Measurements from ENCODE around the gene AQP3.
"Not testable (repeated sequence)": the region's sequence is repeated elsewhere in the genome, so short reads cannot be mapped to it uniquely, and the experiment has no call there.

Gene AQP3

DNA sequence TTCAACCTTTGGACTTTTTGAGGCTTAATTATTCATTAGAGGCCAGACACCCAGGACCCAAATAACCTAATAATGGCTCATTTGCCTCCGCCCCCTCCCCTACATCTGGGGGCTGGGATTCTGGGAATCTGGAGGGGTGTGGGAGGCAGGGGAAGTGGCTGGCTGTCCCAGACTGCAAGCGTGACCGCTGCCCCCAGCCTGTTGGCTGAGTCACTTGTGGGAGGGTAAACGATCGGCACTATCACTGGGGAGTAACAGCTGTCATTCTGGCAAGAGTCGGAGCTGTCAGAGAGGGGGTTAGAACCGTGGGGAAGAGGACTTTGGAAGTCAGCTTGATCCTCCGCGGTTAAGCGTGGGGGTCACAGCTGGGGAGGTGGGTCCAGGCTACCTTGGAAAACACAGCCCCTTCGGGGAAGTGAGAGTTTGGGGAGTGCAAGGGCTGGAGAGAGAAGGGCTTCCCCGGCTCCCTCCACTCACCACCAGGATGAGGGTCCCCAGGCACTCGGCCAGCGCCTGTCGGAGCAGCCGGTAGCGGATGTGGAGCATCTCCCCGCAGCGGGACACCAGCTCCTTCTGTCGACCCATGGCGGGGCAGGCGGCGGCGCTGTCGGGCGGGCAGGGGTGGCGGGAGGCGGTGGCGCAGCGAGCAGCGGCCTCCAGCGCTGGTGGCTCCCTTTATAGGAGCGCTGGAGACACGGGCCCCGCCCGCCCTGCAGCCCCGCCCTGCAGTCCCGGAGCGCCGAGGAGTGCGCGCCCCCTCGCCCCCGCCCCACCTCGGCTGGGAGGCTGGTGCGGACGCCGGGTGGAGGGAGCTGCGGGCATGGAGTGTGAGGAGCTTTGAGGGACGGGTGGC, at the start of gene AQP3:
TSS of gene AQP3 (minus strand) at position 648 of the 853 bp plus-strand sequence. CDS start at position 585, 63 bp downstream.
- DNase-seq (ENCODE audit: low read depth), result no peak

DNA sequence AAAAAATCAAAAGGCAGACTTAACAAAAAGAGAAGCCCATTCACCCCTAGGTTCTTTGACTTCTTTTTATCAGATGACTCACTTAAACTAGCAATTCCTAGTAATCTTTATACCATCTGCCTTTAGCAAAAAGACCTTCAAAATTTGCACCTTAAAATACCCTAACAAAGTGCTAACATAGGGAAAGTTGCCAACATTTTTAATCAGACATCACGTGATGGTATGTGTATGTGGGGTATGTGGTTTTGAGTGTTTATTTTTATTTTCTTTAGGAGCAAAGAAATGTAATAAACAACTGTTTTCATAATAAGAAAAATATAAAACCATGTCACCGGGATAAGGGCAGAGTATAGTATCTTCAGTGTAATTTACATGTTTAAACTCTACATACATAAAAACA, 46.4 kb upstream of the AQP3 start:
- not testable (repeated sequence) for DNase-seq (ENCODE audit: low read depth)

DNA sequence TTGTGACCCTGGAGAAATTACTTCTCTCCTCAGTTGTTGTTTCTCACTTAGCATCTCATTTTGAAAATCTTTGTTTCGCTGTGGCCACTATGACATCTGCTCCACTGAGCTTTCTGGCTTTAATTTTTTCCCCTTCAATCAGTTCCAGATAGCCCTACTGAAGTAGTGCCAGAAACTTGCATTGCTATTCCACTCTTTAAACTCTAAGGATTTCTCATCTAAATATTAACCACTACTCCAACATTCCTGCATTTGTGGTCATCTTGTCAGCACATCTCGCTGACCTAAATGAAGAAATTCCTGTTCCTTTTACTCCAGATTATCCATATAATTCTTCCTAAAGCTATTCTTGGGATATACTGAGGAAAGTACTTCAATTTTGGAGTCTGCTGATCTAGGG, 41.7 kb upstream of the AQP3 start:
- no peak for DNase-seq (ENCODE audit: low read depth)

DNA sequence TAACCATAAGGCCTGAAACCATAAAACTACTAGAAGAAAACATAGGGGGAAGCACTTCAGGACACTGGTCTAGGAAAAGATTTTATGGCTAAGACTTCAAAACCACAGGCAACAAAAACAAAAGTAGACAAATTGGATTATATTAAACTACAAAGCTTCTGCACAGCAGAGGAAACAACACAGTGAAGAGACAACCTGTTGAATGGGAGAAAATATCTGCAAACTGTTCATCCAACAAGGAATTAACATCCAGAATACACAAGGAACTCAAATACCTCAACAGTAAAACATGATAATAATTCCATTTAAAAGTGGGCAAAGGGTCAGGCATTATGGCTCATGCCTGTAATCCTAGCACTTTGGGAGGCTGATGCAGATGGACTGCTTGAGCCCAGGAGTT, 37.9 kb upstream of the AQP3 start:
- not testable (repeated sequence) for DNase-seq (ENCODE audit: low read depth)

DNA sequence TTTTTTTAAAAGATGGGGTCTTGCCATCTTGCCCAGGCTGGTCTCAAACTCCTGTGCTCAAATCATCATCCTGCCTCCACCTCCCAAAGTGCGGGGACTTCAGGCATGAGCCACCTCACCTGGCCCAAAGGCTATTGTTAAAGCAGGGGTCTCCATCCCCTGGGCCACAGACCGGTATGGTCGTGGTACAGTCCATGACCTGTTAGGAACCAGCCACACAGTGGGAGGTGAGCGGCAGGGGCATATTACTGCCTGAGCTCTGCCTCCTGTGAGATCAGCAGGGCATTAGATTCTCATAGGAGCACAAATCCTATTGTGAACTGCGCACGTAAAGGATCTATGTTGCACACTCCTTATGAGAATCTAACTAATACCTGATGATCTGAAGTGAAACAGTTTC, 33.6 kb upstream of the AQP3 start:
- DNase-seq (ENCODE audit: low read depth), result no peak

DNA sequence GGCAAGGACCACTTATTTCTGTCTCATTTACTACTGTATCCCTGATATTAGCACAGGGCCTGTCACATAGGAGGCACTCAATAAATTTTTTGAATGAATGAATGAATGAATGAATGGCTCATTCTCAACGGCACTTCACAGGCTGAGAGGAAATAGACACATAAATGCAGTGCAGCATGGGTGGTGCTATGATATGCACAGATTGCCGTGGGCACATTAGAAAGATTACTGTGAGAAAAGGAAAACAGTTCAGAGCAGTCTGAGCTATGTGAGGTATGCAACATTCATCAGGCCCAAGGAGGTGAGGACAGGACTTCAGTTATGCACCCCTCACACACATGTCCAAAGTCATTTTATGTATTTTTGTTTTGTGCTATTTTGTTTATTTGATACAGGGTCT, 32.7 kb upstream of the AQP3 start:
- DNase-seq (ENCODE audit: low read depth), result no peak

DNA sequence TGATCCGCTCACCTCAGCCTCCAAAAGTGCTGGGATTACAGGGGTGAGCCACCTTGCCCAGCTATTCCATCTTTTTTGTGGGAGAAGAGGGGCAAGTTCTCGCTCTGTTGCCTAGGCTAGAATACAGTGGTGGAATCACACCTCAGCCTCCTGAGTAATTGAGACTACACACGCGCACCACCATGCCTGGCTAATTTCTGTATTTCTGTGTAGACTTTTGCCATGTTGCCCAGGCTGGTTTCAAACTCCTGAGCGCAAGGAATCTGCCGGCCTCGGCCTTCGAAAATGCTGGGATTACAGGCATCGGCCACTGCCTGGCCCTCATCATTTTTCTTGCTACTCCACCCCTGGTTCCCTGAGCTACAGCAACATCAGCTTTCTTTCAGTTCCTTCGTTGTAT, 29.1 kb upstream of the AQP3 start:
- DNase-seq (ENCODE audit: low read depth), result no peak

DNA sequence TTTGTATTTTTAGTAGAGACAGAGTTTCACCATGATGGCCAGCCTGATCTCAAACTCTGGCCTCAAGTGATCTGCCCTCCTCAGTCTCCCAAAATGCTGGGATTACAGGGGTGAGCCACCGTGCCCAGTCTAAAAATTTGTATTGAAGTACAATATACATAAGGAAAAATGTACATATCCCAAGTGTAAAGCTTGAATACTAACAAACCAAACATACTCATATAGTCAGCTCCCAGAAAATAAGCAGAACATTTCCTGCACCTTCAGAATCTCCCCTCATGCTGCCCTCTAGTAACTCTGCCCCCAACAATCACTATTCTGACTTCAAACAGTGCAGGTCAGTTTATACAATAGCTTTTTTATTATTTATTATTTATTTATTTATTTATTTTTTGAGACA, 28.0 kb upstream of the AQP3 start:
- DNase-seq (ENCODE audit: low read depth), result no peak

DNA sequence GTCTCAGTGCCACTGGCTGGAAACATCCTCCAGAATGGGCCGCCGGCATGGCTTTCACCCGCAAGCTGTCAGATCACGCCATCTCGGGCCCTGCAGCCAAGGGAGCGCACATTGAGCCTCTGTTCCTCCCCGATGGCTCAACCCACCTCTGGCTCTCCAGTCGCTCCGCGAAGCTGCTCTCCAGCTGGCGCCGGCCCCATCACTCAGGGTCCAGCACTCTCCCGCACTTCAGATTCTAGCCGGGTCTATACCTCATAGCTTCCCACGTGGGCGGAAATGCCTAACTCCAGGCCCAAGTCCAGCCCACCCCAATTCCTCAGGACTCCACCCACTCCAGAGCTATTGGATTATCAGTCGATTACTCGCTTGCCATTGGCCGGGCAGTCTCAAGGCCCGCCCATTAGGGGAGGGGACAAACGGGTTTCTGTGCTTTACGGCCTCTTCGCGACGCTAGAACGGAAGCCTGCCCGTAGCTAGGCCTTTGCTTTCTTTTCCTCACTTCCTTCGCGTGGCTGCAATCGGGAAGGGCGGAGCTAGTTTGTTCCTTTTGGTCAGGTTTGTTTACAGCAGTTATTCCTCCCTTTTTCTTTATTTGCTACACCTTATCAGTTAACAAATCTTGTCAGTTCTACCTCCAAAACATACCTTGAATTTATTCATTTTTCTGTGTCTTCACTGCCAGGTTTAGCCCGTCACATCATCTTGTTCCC, 26.4 kb upstream of the AQP3 start, which contains the start of gene NOL6:
TSS of gene NOL6 (minus strand) at position 282 of the 710 bp plus-strand sequence. CDS start at position 200, 82 bp downstream.
- peak; percentile 97 for DNase-seq (ENCODE audit: low read depth)

DNA sequence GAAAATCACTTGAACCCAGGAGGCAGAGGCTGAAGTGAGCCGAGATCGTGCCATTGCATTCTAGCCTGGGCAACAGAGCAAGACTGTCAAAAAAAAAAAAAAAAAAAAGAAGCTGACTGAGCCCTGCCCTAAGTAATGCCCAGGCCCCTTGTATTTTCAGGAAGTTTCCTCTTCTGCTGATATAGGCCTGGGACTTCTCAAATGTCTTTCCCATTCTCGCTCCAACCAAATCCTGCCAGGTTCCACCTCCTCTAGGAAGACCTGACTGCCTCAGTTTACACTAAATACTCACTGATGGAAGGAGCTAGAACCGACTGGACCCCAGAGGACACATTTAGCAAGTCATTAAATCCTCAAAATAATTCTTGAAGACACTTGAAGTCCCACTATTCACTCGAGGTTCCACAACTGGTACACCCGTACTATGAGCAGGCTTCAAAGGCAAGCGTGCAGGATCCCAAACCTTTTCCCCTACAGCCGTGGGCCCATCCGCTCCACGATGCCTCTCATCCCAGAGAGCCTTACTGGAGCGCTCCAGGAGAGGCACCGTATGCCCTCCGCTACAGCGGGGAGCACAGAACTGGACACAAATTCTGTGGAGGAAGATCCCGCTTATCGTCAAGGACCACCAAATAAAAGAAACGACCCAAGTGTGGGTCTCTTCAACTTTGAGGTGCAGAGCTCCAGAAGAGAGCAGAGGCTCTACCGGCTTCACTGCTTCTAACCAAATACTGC, 25.7 kb upstream of the AQP3 start:
- no peak for DNase-seq (ENCODE audit: low read depth)

DNA sequence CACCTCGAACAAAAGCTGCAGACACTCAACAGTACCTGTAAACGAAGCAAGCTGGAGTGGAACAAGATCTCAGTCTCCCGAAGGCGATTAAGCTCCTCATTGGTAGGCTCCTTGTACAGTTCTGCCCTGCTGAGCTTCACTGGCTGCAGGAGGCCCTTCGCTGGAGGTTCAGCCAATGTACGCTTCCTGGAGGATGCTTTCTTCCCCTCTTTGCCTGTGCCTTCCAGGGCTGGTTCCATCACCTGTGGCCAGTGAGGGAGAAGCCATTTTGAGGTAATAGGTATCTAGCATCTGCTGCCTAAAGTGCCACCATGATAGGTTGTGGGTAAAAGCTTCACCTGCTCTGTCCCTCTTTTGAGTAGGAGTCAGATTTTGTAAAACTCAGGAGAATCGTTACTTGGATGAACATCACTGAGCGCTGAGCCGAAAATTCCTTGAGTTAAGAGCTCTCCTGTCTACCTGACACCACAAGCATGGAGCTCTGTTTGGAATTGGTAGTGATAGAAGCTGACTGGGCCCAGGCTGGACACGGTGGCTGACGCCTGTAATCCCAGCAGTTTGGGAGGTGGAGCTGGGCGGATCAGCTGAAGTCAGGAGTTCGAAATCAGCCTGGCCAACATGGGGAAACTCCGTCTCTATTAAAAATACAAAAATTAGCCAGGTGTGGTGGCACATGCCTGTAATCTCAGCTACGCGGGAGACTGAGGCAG, 24.9 kb upstream of the AQP3 start:
- DNase-seq (ENCODE audit: low read depth), result no peak

DNA sequence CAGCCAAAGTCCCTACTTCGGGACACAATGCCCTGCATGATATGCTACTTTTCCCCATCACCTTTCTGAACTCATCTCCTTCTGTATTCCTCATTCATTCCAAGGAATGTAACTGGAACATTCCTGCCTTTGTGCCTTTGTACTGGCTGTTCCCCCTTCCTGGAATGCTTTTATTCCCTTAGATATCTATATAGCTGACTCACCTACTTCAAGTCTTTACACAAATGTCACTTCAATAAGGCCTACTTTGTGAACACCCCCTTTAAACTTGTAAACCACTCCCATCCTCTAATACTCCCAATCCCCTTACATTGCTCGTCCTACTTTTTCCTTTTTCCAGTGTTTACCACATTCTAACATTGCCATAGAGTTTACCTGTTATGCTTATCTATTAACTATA, 24.0 kb upstream of the AQP3 start:
- DNase-seq (ENCODE audit: low read depth), result no peak

DNA sequence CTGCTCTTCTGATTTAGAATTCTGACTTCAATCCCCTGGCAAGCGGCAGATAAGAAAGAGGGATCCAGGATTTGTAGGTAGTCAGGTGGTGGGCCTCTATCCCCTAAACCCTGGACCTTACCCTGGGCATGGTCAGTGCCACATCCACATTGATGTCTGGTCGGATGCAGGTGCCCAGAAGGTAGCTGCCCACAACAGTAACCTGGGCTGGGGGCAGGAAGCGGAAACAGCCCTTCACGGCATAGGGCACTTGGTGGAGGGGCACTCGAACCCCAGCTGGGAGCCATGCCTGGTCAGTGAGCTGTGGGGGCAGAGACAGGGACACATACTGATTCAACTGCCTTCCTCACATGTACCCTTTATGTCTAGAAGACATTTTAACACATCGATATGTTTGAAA, 22.5 kb upstream of the AQP3 start:
- no peak for DNase-seq (ENCODE audit: low read depth)

DNA sequence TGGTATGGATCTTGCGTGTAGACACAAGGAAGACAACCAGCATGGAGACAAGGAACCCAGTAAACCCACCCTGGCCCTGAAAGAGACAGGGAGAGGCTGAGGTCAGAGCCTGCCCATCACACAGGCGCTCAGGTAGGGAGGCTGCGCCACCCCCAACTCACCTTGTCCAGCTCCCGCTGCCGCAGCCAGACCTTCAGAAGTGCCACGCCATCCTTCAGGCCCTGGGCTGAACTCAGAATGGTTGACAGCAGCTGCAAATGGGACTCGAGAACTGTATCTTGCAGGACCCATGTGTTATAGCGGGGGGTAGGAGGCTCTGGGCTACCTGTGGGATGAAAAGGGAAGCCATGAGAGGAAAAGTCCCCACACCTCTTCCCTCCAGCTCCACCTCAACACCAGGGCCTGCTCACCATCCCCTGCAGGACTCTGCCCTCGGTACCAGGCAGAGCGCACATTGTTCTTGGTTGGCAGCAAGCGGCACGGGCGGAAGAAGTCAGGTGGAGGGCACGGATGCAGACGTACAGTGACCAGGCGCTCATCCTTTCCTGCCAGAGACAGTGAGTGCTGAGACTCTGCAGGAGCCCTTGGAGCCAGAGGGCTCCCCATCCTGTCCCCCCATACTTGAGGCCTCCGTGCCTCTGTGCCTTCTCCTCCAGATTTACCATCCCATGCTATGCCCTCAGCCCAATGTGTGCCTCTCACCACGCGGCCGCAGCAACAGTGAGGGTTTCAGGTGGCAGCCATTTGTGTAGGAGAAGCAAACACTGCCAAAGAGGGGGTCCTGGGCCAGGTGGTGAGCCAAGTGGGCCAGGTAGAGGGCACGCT, 21.6 kb upstream of the AQP3 start:
- no peak for DNase-seq (ENCODE audit: low read depth)

DNA sequence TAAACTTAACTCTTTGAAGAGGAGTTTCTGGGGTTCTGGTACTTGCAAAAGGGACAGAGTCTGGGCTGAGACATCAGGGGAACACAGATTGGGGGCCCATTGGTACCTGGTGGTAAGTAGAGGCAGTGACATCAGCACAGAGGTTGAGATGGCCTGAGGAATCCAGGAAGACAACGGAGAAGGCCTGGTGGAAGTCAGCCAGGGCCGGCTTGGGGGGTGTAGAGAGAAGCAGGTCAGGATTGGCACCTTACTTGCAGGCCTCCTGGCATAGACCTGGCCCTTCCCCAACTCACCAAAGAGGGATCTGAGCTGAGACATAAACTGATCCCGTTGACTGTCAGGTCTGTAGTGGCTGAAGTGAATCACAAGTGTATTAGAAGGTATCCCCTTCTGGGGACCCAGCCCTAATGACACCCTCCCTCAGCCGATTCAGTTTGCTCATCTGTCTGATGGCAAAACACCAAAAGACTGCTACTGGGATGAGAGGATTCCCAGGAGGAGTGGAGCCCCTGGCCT, 20.9 kb upstream of the AQP3 start:
- no peak for DNase-seq (ENCODE audit: low read depth)

DNA sequence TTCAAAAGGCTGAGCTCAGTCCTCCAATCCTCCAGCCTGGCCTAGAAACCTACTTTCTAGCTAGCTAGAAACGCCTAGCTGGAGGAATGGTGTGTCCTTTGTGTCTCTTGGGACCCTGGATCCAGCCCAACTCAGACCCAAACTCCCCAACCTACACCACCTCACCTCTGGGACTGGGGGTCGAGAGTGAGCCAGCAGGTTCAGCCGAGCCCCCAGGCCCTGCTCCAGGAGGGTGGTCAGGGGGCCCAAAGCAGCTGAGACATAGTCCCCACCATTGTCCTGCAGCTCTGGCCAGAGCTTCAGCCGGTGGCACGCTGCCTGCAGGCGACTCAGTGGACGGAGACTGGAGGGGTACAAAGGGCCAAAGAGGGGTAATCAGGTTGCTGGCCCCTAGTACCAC, 20.1 kb upstream of the AQP3 start:
- DNase-seq (ENCODE audit: low read depth), result no peak

DNA sequence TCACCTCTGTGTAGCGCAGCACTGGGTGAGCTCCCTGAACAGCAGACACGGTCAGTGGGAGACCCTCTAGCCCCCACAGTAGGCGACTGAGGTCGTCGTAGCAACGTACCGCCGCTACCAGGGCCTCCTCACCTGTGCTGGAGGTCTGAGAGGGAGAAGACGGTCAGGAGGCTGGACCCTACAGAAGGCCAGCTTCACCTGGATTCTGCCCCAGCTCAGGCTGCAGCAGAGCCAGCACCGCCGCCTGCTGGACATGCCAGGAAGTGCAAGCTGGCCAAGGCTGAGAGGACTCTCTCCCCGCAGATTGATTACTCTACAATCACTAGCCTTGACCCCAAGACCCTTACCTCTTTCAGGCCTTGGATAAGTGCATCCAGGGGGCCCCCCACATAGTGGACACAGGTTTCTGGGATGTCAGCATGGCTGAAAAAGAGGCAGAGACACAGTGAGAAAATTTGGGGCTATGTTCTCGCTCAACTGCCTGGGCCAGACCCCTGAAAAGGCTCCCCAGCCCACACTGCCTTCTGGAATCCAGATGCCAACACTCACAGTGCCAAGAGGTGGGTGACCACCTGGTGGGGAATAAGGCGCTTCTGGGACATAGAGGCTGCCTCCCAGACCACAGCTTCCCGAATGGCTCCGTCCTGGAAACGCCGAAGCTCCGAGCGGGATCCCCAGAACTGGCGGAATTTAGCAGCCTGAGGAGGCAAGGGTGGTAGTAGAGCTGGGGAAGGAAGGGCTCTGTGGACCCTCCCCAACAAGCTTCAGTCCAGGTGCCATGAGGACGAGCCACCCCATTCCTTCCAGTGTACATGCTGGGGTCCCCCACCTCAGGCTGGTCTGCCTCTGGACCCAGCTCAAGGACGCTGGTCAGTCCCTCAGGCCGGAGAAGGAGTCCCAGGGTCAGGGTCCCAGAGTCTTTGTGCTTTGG, 19.4 kb upstream of the AQP3 start:
- no peak for DNase-seq (ENCODE audit: low read depth)

DNA sequence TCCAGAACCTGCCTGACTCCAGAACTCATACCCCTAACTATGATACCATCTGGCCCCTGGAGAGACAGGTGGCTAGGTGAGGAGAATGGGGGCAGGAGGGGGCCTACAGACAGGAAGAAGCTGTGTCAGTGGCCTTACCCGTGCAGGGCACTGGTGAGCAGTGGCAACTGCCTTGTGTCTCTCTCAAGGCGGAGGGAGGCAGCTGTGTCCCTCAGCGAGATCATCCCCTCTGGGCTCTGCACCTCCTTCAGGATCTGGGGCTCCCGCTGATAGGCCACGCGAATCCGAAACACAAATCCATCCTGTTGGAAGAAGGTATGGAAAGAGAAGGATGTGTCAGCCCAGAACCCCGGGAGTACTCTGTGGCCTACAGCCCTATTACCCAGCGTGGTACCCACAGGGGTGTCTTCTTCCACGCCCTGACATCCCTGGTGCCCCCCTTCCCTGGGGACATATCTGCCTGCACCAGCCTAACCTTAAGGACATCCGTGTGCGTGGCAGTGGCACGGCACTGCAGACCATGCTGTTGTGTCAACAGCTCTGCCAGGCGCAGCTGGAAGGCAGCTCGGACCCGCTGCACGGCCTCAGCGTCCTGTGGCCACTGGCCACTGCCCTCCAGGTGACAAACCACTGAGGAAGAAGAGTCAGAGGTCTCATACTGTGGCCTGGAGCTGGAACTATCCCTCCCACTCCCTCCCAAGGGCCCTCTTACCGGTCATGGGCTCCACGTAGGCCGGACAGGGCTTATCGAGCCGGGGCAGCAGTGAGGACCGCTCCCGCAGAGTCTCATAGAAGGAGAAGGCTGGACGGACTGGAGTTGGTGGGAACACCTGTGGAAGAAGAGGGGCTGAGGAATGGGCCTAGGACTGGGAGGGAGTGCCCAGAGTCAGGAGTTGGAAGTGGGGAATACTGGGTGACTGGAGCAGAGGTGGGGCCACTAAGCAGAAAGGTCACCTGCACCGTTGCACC, 18.5 kb upstream of the AQP3 start:
- DNase-seq (ENCODE audit: low read depth), result no peak

DNA sequence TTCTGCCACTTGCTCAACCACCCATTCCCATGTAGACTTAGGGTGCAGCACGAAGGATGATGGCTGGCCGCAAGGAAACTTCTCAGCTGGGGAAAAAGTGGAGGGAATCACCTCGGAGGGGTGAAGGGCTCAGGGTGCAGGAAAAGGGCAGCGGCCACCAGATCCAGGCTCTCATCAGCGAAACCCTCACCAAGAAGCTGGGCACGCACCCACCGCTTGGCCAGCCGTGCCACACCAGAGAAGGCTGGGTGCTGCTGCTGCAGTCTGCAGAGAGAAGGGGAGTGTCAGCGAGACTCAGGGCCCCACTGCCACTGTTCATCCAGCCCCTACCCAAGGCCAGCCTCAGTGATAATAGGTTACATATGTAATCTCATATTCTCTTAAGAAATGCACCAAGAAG, 17.7 kb upstream of the AQP3 start:
- DNase-seq (ENCODE audit: low read depth), result no peak
